Fibroblast of mammary gland (primary cell): ENCODE results near the gene IGLL5.

Source experiments
- DNase-seq: peaks from one replicate; pipeline ENCODE4 v3.0.0-alpha.2; 2010; ENCODE audit warnings: low read depth
- H3K4me3 ChIP-seq: 2 replicates; pipeline ENCODE4 v1.5.1; 2011; ENCODE audit warnings: low read depth, mild to moderate bottlenecking, low read length, moderate library complexity; ENCODE audit not compliant: control insufficient read depth
- CTCF ChIP-seq: conservative IDR thresholded peaks from 2 replicates; pipeline ENCODE4 v1.5.1; 2011; ENCODE audit warnings: low read depth, low read length, inconsistent platforms; ENCODE audit not compliant: control insufficient read depth, insufficient read depth

The IGLL5 gene

GRCh38 chr22:22914726-22915669 lies 27.4 kb downstream of the IGLL5 start:
- no peak overlapping the region for H3K4me3 ChIP-seq
- no peak for TF ChIP-seq CTCF

GRCh38 chr22:22915670-22916035 lies 28.0 kb downstream of the IGLL5 start:
- no peak for TF ChIP-seq CTCF
- H3K4me3 ChIP-seq, result no peak overlapping the region
- no peak for DNase-seq

More at GRCh38 chr22:22914726-22915669, 27.4 kb downstream of the IGLL5 start:
- DNase-seq, result no peak

GRCh38 chr22:22916215-22916951 lies 28.8 kb downstream of the IGLL5 start:
- TF ChIP-seq CTCF, result no peak
- DNase-seq, result no peak
- no peak overlapping the region for H3K4me3 ChIP-seq

- no peak overlapping the region for H3K4me3 ChIP-seq
- no peak for DNase-seq
- TF ChIP-seq CTCF, result no peak
Measured at GRCh38 chr22:22916952-22917290, 29.3 kb downstream of the IGLL5 start.

GRCh38 chr22:22917377-22917776 lies 29.8 kb downstream of the IGLL5 start:
- TF ChIP-seq CTCF, result no peak
- no peak overlapping the region for H3K4me3 ChIP-seq
- DNase-seq, result no peak

GRCh38 chr22:22918297-22918965 lies 30.8 kb downstream of the IGLL5 start:
- no peak for TF ChIP-seq CTCF
- no peak for DNase-seq
- no peak overlapping the region for H3K4me3 ChIP-seq
